ENCODE data around the gene LRRC36. TPM values are rescaled to one million over a fixed set of nuclear protein-coding genes. Genes with fewer than 3 reads are reported as not detected.

The LRRC36 gene
- total and polyA plus RNA-seq, 2 of the 13 experiments (the other 11 are each of a cell fraction or from before 2014, with no cell fraction given): 0.12 to 0.15 TPM

DNA sequence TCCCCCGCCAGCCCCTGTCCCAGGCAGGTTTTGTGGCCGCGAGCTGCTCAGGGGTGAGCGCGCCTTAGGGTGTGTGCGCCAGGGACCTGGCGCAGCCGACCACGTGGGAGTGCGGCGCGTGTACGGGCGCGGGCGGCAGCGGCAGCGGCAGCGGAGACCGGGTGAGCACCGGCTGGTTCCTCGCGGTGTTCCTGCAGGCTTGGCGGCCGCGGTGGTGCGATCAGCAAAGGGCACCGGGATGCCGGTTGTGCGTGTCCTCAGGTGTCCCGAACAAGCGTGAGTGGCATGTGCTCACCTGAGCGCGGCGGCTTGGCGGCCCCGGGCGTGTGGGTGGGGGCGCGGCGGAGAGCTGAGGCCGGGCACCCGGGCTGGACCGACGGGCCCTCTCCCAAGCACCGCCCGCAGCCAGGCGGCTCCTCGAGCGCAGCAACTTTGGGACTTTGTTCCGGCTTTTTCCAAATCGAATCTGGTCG lies 103.9 kb downstream of the LRRC36 start (continued):
- TF ChIP-seq, protein P1, sequence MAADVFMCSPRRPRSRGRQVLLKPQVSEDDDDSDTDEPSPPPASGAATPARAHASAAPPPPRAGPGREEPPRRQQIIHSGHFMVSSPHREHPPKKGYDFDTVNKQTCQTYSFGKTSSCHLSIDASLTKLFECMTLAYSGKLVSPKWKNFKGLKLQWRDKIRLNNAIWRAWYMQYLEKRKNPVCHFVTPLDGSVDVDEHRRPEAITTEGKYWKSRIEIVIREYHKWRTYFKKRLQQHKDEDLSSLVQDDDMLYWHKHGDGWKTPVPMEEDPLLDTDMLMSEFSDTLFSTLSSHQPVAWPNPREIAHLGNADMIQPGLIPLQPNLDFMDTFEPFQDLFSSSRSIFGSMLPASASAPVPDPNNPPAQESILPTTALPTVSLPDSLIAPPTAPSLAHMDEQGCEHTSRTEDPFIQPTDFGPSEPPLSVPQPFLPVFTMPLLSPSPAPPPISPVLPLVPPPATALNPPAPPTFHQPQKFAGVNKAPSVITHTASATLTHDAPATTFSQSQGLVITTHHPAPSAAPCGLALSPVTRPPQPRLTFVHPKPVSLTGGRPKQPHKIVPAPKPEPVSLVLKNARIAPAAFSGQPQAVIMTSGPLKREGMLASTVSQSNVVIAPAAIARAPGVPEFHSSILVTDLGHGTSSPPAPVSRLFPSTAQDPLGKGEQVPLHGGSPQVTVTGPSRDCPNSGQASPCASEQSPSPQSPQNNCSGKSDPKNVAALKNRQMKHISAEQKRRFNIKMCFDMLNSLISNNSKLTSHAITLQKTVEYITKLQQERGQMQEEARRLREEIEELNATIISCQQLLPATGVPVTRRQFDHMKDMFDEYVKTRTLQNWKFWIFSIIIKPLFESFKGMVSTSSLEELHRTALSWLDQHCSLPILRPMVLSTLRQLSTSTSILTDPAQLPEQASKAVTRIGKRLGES (CRISPR knock-in tag; IDR thresholded peaks at IDR 0.05; ENCODE audit: borderline replicate concordance): no peak
- TF ChIP-seq, protein P2, sequence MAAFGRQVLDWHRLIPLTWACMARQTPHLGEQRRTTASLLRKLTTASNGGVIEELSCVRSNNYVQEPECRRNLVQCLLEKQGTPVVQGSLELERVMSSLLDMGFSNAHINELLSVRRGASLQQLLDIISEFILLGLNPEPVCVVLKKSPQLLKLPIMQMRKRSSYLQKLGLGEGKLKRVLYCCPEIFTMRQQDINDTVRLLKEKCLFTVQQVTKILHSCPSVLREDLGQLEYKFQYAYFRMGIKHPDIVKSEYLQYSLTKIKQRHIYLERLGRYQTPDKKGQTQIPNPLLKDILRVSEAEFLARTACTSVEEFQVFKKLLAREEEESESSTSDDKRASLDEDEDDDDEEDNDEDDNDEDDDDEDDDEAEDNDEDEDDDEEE (CRISPR knock-in tag; IDR thresholded peaks at IDR 0.05): peak; percentile 98
- TF ChIP-seq RFX5 (IDR thresholded peaks at IDR 0.05; ENCODE audit: low read depth, low read length) (no peak), HDAC6 (IDR thresholded peaks at IDR 0.05; ENCODE audit: low read depth, low read length) (no peak), ZNF672 (CRISPR knock-in tag; IDR thresholded peaks at IDR 0.05) (no peak), PHB2 (IDR thresholded peaks at IDR 0.05; ENCODE audit: partially characterized antibody) (no peak), ZNF703 (CRISPR knock-in tag; IDR thresholded peaks at IDR 0.05; ENCODE audit: borderline replicate concordance) (peak; percentile 53; the same call in 1 of the 2 replicates), ESRRA (CRISPR knock-in tag; IDR thresholded peaks at IDR 0.05; ENCODE audit: low read depth) (peak; percentile 67; the same call in 1 of the 2 replicates), SP2 (CRISPR knock-in tag; IDR thresholded peaks at IDR 0.05) (no peak), ZNF616 (CRISPR knock-in tag; IDR thresholded peaks at IDR 0.05; ENCODE audit: low read depth) (0 out of 2 replicates have a peak, but pooled peaks have one; percentile 94), FIP1L1 (IDR thresholded peaks at IDR 0.05; ENCODE audit: borderline replicate concordance, insufficient read depth, low read depth, low read length) (no peak)
- TF ChIP-seq, protein P3, sequence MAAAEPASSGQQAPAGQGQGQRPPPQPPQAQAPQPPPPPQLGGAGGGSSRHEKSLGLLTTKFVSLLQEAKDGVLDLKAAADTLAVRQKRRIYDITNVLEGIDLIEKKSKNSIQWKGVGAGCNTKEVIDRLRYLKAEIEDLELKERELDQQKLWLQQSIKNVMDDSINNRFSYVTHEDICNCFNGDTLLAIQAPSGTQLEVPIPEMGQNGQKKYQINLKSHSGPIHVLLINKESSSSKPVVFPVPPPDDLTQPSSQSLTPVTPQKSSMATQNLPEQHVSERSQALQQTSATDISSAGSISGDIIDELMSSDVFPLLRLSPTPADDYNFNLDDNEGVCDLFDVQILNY (CRISPR knock-in tag; conservative IDR thresholded peaks at IDR 0.05): no peak
- TF ChIP-seq, protein P4, sequence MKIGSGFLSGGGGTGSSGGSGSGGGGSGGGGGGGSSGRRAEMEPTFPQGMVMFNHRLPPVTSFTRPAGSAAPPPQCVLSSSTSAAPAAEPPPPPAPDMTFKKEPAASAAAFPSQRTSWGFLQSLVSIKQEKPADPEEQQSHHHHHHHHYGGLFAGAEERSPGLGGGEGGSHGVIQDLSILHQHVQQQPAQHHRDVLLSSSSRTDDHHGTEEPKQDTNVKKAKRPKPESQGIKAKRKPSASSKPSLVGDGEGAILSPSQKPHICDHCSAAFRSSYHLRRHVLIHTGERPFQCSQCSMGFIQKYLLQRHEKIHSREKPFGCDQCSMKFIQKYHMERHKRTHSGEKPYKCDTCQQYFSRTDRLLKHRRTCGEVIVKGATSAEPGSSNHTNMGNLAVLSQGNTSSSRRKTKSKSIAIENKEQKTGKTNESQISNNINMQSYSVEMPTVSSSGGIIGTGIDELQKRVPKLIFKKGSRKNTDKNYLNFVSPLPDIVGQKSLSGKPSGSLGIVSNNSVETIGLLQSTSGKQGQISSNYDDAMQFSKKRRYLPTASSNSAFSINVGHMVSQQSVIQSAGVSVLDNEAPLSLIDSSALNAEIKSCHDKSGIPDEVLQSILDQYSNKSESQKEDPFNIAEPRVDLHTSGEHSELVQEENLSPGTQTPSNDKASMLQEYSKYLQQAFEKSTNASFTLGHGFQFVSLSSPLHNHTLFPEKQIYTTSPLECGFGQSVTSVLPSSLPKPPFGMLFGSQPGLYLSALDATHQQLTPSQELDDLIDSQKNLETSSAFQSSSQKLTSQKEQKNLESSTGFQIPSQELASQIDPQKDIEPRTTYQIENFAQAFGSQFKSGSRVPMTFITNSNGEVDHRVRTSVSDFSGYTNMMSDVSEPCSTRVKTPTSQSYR (CRISPR knock-in tag; IDR thresholded peaks at IDR 0.05; ENCODE audit: borderline replicate concordance): peak; percentile 12
- TF ChIP-seq, protein P5, sequence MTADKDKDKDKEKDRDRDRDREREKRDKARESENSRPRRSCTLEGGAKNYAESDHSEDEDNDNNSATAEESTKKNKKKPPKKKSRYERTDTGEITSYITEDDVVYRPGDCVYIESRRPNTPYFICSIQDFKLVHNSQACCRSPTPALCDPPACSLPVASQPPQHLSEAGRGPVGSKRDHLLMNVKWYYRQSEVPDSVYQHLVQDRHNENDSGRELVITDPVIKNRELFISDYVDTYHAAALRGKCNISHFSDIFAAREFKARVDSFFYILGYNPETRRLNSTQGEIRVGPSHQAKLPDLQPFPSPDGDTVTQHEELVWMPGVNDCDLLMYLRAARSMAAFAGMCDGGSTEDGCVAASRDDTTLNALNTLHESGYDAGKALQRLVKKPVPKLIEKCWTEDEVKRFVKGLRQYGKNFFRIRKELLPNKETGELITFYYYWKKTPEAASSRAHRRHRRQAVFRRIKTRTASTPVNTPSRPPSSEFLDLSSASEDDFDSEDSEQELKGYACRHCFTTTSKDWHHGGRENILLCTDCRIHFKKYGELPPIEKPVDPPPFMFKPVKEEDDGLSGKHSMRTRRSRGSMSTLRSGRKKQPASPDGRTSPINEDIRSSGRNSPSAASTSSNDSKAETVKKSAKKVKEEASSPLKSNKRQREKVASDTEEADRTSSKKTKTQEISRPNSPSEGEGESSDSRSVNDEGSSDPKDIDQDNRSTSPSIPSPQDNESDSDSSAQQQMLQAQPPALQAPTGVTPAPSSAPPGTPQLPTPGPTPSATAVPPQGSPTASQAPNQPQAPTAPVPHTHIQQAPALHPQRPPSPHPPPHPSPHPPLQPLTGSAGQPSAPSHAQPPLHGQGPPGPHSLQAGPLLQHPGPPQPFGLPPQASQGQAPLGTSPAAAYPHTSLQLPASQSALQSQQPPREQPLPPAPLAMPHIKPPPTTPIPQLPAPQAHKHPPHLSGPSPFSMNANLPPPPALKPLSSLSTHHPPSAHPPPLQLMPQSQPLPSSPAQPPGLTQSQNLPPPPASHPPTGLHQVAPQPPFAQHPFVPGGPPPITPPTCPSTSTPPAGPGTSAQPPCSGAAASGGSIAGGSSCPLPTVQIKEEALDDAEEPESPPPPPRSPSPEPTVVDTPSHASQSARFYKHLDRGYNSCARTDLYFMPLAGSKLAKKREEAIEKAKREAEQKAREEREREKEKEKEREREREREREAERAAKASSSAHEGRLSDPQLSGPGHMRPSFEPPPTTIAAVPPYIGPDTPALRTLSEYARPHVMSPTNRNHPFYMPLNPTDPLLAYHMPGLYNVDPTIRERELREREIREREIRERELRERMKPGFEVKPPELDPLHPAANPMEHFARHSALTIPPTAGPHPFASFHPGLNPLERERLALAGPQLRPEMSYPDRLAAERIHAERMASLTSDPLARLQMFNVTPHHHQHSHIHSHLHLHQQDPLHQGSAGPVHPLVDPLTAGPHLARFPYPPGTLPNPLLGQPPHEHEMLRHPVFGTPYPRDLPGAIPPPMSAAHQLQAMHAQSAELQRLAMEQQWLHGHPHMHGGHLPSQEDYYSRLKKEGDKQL (CRISPR knock-in tag; IDR thresholded peaks at IDR 0.05; ENCODE audit: low read depth): no peak
